NCI-H2196 treated with DMSO at 0.1 percent for 48 hours (cell line): ENCODE measurements around the gene SECTM1.
"Not testable (repeated sequence)": the region's sequence is repeated elsewhere in the genome, so short reads cannot be mapped to it uniquely, and the experiment has no call there.

ENCODE experiments used
- DNase-seq: peaks from one replicate; lab custom pipeline; 2025; ENCODE audit not compliant: unreplicated experiment; lab: John Stamatoyannopoulos, UW

SECTM1 gene

DNA sequence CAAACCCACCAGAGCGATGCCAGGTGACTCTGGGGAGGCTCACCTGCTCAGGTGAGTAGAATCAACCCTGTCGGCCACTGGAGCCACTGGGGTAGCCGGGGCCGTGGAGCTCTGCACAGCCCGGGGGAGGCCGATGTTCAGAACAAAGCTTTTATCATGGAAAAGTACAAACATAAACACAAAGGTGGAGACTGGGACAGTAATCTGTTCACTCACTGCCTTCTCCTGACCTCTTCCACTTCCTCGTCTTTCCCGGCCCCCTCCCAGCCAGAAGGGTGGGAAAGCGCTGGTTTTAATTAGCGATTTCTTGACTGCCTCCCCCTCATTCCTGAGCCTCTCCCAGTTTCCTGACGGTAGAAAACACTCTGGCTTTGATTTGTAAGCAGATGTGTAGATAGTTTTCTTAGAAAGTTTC lies 15.7 kb upstream of the SECTM1 start:
- DNase-seq = no peak

DNA sequence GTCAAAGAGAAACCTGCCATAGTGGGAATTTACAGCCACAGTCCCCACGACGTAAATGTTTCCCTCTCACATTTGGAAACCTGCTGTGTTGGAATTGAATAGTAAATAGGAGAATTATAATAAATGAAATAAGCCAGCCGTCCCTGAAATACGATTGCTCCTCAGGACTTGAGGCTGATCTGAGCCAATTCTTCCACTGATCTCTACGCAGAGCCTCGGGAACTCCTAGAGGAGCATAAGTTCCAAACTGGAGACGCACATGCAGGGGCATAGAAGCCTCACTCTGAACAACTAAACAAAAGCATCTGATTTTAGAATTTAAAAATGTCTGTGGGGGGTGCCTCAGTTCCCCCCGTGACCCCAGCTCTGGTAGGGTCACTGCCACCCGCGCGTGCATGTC lies 15.3 kb upstream of the SECTM1 start:
- DNase-seq = no peak

DNA sequence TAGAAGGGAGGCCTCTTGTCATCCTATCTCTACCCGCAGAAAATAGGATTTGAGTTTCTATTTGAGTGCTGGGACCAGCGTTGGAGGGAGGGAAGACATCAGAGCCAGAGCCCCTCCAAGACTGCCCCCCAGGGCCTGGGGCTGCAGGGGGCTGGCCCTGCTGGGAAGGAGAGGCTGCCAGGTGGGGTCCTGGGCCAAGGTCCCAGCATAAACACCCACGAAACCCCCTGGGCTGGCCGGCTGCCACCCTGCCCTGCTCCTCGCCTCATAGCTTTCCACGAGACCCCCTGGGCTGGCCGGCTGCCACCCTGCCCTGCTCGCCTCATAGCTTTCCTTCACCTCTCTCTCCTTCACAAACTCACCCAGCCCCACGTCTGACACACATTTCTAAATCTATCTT lies 14.9 kb upstream of the SECTM1 start:
- no peak for DNase-seq

DNA sequence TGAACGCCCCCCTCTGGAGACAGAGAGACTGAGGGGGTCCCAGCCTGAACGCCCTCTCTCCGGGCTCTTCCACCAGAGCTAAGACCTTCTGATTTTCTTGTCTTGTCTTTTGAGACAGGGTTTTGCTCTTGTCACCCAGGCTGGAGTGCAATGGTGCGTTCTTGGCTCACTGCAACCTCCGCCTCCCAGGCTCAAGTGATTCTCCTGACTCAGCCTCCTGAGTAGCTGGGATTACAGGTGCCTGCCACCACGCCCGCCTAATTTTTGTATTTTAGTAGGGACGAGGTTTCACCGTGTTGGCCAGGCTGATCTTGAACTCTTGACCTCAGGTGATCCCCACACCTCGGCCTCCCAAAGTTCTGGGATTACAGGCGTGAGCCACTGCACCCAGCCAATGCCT lies 14.4 kb upstream of the SECTM1 start:
- DNase-seq = not testable (repeated sequence)

DNA sequence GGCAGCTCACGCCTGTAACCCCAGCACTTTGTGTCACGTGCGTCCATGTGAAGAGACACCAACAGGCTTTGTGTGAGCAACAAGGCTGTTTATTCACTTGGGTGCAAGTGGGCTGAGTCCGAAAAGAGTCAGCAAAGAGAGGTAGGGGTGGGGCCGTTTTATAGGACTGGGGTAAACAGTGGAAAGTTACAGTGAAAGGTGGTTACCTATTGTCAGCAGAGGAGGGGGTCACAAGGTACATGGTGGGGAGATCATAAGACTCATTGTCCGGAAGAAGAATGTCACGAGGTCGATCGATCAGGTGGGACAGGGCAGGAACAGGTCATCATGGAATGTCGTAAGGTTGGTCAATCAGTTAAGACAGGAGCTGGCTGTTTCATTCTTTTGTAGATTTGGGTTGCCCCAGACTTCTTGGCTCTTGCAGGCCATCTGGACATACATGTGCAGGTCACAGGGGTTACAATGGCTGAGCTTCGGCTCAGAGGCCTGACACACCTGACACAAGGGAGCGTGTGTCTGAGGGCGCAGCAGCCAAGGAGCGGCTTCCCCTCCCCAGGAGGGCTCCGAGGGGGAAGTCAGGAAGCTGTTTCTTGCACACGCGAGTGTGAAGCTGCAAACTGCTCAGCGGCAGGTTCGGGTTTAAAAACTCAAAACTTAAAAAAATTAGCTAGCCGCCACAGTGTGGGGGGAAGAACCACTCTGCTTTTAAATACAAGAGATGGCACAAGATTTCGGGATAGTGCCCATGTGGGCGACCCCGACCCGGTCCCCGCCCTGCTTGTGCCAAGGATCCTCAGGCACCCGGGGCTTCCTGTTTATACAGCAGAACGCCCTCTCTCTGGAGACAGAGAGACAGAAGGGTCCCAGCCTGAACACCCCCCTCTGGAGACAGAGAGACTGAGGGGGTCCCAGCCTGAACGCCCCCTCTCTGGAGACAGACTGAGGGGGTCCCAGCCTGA lies 13.1 kb upstream of the SECTM1 start:
- no peak for DNase-seq

DNA sequence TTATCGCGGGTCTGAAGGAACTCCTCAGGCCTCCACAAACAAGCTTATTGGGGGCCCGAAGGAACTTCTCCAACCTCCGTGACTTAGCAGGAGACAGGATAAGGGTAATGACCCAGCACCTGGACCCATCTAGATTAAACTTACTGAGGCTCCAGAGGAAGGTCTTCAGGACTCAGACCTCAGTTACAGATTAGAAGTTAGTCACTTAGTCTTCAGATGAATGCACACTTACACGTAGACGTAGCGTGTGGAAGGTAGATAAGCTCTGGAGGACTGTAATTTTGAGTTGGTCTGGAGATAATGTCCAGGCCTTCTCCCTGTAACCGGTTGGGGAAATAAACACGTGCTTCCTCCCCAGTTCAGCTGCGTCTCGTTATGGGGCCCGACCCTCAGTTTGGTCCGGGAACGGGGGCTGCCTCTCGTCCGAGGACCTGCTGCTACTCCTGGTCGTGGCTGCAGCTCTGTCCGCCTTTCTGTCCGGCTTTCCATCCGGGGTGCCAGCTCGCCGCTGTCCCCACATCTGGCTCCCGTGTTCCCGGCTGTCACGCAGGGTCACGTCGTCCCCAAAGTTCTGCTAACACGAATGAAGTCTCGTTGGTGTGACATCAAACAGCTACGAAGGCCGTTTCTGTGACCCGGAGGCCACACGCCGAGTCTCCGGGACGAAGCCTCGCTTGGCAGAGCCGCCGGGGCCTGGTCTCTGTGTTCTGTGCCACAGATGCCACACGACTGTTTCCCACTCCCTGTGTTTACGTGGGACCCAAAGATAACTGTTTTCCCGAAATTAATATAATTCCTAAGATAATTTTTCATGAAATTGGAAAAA lies 11.8 kb upstream of the SECTM1 start:
- DNase-seq = no peak

DNA sequence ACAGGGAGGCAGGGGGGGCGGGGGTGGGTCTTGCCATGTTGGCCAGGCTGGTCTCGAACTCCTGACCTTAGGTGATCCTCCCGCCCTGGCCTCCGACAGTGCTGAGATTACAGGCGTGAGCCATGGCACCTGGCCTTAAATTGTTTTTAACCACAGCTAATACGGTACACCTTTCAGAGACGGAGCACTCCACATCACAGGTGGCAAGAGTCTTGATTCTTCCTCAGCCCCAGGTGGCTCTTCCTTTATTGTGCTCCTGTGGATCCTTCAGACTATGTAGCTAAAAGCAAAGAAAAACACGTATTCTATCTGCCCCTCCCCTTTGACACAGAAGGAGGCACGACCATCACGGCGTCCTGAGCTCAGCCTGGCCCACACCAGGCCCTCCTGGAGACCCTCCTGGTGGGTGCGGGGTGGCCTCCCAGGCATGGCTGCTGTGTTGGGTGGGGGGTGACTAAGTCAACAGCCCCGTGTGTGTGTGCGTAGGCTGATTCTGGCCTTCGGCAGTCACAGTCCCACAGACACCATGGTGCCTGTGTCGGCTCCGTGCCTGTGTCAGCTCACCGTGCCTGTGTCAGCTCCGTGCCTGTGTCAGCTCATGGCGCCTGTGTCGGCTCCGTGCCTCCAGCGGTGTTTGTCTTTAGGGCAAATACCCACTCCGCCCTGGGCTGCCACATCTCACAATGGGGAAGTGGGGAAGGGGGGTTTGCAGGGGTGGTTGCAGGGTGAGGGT lies 10.8 kb upstream of the SECTM1 start:
- no peak for DNase-seq

DNA sequence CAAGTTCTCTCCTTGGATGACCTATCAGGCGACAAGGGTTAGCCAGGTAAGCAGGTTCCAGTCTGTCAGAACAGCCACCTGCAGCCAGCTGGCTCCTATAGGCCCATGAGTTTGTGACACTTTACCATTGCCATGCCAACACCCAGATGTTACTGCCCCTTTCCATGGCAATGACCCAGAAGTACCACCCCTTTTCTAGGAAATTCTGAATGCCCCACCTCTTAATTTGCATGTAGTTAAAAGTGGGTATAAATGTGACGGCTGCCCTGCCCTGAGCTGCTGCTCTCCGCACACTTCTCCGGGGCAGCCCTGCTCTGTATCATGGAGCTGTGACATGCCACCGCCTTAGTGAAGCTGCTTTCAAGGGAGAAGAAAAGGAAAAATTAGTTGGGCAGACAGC lies 10.0 kb upstream of the SECTM1 start:
- DNase-seq = no peak

DNA sequence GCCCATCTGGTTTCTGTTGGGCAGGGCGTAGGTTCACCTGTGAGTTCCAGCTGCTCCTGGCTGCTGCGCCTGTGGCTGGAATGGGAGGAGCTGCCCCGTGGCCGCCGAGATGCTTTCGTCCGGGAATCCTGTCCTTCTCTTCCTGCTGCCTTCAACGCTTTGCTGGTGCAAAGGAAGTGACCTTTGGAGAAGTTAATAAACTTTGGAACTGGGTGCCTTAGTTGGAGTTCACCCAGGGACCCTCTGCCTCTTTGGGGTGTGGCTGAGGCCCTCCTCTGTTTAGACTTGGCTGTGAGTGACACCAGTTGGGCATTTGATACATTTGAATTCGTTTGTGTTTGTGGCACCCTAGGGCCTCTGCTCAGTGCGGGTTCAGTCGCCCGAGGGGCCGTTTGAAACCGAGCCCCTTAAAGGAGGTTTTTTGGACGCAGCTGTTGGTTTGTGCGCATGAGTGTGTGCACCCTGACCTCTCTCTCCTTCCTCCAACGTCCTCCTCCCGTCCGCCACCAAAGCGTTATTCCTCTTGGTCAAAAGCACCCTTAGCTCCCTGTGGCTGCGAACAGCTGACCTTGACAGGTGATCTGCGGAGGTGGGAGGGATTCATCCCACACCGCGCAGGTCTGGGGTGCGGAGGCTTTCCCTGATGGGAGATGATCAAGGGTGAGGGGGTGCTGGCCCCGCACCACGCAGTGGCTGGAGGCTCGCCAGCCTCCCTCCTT lies 9.0 kb upstream of the SECTM1 start:
- no peak for DNase-seq

DNA sequence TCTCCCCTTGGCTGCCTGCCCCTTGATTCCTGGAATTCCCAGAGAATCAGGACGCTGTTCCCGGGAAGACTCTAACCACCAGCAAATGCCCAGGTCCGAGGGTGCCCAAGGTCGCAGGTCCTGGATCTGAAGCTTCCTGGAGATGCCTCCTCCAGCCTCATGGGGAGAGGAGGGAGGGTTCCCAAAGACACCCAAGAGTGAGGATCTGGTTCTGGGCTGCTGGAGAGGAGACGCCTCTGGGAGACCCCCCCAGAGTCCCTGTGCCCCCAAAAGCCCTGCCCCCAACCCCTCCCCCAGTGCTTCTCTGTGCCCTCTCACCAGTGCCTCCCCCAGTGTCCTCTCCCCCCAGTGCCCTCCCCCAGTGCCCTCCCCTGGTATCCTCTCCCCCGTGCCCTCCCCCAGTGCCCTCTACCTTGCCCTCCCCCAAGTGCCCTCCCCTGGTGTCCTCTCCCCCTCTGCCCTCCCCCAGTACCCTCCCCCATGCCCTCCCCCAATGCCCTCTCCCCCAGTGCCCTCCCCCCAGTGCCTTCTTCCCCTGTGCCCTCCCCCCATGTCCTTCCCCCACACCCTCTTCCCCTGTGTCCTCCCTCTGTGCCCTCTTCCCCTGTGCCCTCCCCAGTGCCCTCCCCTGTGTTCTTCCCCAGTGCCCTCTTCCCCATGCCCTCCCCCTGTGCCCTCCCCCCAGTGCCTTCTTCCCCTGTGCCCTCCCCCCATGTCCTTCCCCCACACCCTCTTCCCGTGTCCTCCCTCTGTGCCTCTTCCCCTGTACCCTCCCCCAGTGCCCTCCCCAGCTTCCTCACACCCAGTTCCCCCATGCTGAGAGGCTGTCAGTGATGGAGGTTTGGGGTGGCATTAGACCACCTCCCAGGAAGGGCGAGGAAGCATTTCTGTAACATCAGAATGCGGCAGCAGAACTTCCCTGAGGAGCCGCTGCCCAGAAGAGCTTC lies 6.3 kb upstream of the SECTM1 start:
- no peak for DNase-seq

DNA sequence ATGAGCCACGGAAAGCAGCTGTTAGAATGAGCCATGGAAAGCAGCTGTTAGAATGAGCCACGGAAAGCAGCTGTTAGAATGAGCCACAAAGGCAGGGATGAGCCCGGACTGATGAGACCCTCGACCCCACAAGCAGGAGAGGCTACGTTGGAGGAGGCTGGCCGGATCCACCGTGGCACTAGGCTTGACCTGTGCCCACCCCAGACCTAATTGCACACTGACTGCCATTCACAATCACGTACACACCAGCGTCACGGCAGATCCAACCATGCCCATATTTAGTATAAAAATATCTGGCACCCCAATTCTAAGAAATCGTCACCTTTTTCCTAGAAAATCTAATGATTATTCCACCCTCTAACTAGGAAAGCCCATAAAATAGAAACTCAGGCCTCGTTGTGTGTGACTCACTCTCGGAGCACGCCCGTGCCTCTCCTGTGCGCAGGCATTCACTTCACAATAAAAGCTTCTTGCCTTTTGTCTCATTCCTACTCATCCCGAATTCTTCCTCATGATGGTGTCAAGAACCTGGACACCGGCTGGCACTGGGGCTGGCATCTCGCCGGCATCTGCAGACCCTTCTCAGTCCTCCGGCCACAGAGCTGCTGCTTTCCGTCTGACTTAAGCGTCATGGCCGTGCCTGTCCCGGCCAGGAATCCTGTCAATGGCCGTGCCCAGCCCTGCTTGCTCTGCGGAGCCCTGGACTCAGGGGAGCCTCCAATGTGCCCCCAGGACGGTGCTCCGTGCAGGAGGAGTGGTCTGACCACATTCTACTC lies 5.5 kb upstream of the SECTM1 start:
- DNase-seq = no peak

DNA sequence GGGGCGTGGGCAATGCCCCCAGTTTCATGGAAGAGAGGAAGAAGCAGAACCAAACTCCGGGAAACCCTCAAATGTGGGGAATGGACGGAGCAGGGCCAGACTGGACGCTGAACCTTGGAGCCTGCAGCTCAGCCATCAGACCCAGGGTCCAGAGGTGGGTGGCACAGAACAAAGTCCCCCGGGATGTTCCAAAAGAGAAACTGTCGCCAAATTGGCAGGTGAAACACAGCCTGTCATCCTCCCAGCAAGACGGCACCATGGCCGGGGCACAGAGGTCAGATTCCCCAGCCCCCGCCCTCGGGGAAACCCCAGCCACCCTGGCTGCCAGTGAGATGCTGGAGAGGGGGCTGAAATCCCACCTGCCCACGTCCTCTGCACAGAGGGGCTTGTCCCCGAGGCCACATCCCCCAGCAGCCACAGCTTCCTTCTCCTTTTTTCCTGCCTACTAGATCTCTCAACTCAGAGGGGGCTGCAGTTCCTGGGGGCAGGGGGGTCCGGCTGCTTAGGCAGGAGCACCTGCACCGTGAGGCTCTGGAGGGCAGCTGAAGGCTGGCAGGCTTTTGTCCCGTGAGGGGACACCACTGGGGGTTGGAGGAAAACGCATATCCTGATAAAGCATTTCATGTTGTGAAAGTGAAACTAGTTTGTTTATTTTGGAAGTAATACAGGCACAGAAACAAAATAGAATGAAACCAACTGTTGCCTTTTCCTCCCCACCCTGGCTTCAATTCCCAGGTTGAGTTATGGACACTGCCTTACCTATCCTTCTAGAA lies 1.2 kb upstream of the SECTM1 start:
- peak; percentile 21 for DNase-seq

DNA sequence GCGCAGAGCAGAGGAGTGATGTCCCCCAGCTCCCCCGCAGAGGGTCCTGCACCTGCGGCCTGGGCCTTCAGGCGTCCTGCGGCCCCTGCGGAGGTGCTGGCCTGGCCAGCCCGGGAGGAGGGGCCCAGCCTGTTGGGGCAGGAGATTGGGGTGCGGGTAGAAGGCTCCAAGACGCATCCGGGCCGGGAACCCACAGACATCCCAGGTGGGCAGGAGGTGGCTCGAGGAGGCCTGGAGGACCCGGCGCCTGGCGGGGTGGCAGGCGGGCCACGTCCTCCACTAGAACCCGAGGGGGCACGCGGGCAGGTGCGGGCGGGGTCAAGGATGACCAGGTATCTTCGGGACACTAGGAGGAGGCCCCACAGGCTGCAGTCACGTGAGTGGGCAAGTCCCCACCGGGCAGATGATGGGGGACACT lies 647 bp upstream of the SECTM1 start:
- DNase-seq = no peak

DNA sequence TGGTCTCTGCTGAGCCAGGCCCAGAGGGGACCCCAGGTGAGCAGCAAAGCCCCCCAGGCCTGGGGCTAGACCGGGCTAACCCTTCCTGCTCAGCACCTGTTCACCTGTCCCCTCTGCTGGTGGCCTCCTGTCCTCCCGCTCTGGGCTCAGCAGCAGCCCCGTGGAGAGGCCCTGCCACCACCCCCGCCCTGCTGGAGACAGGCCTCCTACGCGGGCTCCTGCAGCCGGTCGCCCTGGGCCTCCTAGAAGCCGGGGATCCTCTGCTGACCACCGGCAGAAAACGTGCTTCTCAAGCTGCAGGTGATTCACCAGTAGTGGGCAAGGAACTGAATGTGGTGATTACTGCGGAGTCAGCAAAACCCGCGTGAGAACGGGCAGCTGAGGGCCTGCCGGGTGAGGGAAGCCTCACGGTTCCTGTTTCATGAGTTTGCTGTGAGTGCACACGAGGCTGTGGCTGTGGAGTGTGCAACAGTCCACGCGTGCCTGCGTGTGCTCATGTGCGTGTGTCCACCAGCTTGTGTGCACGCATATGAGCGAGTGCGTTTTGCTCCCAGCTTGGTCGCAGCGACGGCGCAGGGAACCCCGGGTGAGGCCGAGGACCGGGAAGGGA lies 792 bp downstream of the SECTM1 start:
- DNase-seq = peak; percentile 62

DNA sequence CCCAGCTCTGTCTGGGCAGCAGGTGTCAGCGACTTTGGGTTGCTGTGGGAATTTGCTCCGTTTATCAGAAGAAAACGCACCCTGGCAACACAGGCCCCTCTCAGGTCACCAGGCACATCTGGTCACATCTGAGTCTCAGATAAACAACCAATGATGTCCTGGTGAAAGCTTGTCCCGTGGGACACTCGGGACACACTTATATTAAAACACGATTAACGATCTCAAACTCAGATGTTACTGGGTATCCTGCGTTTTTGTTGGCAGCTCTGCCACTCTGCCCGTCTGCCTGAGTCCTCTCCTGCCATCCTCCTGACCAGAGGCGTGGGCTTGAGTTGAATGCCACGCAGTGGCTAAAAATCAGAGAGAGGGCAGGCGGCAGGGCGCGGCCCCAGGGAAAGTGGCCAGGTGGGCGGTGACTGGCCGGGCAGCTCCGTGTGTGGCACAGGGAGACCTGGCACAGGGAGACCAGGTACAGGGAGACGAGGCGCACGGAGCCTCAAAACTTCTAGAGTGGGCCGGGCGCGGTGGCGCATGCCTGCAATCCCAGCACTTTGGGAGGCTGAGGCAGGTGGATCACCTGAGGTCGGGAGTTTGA lies 2.1 kb downstream of the SECTM1 start:
- no peak for DNase-seq

DNA sequence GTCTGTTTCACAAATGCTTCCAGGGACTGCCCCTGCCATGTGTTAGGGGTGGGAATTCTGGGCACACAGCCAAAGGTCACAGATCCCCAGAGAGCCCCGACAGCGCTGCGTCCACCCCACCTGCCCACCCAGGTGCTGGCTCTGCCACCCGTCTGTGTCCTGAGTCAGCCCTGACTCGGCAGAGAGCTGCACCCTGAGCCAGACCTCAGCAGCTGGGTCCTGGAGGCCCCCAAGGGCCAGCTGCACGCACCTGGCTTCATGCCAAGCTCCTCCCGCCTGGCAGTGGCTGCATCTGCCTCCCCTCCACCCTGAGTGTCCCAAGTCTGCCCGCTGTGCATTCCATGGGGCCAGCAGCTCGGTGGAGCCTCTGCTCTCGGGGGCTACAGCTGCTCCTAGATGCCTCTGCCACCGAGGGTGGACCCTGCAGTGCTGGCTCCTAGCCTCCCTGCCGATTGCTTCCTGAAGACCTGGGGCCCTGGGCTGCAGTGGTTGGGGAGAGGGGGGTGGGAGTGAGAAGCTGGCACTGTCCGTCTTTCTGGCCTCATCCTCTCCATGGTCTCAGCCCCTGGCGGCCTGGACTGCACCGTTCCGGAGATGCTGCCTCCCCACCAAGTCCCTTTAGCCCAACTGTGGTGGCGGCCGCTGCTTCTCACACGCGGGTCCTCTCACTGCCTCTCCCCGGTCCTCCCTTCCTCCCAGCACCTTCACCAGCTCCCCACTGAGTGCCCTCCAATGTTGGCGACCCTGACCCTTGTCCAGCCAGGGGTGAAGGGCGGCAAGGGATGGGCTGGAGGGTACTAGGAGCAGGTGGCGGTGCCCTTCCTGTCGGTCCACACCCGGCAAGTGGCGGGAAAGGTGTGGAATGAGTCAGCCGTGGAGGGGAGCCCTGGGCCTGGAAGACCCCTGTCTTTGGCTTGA lies 3.0 kb downstream of the SECTM1 start:
- peak; percentile 82 for DNase-seq
